Measurements from ENCODE around the gene PDAP1.
"Not testable (repeated sequence)": the region's sequence is repeated elsewhere in the genome, so short reads cannot be mapped to it uniquely, and the experiment has no call there.

Gene PDAP1, protein sequence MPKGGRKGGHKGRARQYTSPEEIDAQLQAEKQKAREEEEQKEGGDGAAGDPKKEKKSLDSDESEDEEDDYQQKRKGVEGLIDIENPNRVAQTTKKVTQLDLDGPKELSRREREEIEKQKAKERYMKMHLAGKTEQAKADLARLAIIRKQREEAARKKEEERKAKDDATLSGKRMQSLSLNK

DNA sequence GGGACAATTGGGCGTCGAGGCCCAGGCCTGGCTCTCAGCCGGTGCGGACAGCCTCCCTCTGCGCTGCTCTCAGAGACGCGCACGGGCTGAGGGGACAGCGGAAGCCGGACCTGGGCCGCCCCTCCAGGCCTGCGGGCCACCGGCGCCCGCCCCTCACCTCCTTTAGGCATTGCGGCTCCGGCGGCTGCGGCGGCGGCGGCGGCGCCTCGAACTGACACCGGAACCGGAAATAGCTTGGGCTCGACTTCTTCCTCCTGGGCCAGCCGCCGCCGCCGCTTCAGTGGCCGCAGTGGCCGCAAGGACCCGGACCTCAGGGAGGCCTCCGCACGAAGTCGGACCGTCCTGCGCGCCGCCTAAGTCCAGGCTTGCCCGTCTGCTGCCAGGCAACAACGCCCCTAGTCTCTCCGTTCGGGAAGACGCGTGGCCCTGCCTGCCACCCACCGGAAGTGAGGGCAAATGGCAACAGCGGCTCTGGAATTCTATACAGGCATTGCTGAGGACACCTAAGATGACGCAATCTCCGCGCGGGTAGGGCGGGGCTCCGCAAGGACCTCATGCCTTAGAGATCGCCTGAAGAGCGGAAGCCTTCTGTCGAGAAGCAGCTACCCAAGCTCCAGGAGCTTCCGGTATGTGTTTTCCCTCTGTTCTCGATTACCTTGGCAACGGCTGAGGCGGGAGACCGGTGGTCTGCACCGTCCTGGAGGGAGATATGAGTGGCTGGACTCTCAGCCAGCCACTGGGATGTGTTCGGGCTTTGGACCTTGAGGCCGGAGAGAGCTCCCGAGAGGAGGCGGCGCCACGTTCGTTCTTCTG is at the start of gene PDAP1, which contains the start of gene BUD31:
PDAP1 (minus strand) TSS at position 219 of the 813 bp plus-strand sequence; CDS start at position 170, 49 bp downstream.
BUD31 (plus strand) TSS at position 591 of the 813 bp plus-strand sequence. CDS start 2,124 bp downstream, outside the sequence.
- DNase-seq: peak; percentile 86

DNA sequence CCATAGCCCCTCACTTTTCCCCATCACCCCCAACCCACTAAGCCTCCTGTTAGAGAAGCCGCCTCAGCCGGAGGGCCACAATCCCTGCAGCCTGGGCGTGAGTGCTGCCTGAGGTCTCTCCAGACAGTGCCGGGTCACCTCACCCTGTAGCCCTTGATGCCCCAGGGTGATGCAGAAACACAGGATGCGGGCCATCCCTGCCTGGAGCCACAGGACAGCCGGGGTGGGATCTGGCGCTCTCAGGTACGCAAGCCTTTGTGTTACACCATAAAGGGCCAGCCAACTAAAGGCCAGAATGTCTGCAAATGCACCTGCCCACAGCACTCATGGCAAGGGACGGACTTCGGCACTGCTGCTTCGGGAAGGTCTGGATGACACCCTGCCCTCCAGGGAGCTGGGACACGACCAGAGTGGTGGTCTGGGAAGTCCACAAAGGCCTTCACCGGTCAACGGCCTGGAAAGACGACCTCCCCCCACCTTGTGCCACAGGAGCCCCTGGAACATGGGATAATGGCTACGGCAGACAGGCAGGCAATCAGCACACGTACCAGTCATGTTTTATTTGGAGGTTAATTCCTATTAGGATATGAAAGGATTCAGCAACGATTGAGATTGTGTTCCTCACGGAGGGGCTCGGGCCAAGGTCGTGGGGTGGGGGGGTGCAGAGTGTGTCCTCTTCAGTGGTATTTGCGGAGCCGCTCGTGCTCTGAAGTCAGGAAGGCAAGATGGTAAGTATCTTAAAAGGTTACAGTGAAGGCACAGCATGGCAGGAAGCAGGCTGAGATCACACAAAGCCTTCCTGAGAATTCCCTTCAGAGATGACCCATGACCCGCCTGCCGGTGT is 49.5 kb upstream of the PDAP1 start:
- no peak for DNase-seq

DNA sequence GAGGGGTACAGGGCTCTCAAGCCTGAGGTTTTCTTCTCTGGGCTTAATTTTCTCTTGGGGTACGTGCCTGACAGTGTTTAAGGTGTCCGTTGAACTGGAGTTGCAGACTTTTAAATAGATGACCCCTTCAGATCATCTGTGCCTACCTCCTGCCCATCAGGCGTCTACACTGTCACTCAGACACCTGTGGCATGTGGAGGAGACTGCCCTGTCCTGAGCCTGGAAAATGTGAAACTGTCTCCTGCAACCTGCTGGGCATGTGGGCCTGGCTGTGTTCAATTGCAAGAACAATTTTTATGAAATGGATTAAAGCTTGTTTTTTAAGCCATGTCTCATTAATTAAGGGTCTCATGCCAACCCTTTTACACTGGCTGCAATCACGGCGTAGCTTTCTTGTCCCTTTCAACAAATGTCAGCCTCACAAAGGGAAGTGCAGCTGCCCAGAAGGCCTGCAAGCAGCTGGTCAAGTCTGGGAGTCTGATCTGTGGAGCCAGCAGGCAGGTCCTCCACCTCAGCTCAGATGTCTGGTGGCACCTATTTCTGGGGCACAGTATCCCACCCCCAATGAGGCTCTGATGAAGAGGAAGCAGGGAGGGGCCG is 48.8 kb upstream of the PDAP1 start:
- DNase-seq: no peak

DNA sequence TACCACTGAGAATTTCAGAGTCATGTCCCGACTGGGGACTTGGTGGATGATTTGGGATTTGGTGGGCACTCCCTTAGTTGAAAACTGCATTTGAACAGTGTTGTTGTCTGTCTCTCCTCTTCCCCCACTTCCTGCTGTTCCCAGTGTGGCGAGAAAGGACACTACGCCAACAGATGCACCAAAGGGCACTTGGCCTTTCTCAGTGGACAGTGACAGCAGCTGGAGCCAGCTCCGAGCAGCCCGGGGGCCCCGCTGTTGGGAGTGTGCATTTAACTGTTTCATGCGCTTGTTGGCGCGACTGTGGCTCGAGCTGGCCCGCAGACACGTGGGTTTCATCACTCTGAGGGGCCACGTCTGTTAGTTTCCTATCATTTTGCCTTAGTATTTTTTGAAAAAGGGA is 47.9 kb upstream of the PDAP1 start:
- DNase-seq: no peak

DNA sequence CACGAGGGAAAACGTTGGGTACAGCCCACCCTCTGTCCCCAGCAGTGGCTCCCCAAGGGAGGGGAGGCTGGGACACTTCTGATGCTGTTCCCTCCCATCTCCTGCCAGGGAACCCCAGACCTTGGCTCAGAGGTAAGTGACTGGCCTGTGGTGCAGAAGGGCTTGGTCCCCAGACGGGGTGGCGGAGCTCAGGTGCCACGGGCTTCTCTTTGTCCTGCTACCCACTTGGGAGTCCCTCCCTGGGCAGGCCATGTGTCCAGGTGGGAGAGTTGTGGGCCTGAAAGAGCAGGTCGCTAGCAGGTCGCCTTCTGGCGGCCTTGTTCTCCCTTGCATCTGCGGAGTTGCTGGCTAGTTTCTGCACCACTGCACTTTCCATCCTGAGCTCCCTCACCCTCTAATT is 47.5 kb upstream of the PDAP1 start:
- DNase-seq: no peak

DNA sequence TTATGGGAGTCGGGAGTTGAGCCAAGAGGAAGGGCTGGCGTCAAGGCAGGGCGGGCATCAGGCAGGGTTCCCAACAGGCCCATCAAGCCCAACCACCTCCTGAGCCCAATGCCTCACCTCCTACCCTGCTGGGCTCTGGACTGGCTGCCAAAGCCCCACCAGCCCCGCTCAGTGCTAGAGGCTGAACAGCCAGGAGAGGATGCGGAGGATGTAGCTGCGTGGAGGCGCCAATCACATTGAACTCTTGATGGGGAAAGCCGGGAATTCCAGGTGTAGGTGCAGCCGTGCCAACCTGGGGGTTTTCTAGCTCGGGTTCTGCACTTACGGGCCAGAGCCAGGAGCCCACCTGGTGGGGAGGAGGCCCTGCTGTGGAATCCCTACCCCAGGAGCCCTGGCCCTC is 44.7 kb upstream of the PDAP1 start:
- no peak for DNase-seq

DNA sequence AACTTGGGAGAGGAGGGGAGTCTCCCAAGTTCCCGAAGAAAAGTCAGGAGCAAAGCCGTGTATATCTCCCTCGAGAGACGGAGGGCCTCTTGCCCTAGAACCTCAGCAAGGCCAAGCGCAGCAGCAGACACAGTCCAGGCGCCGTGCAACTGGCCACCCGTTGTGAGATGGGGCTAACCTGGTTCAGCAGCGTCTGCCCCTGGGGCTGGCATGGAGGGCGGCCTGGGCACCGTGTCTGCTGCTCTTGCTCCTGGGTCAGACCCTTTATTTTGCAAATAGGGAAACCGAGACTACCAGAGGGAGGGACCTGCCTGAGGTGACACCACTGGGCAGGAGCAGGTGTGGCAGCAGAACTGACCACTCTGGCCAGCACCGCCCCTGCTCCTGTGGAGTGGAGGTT is 44.1 kb upstream of the PDAP1 start:
- no peak for DNase-seq

DNA sequence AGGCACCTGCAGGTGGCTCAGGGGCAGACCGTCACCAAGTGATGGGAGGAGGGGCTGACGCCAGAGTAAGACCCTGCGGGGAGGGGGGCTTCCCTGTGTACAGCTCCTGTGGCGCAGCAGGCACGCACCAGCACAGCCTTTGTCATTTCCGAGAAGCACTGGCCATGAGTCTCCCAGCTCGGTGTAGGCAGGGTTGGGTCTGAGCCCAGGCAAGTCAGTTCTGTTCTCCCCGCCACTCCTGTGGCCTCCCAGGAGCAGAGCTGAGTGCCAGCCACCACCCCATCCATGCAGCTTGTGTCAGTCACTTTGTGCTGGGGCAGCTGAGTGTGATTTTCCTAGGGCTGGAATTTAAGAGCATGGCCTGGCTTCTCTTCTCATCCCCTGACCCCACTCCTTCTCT is 43.5 kb upstream of the PDAP1 start:
- DNase-seq: no peak

DNA sequence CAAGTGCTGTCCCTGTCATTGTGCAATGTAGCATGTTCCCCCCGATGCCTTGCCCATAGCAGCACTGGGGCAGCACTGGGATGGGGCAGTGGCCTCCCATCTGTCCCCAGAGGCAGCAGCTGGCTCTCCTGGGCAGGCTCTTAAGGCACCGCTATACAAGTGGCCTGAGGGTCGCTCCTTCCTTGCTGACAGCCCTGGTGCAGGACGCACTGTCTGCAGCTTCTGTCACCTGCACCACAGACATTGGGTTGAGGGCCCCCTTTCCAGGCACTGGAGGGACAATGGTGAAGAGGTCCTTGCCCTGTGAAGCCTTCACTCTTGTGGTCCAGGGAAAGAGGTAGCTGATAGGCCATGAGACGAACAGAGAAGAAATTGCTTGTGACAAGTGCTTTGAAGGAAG is 40.9 kb upstream of the PDAP1 start:
- no peak for DNase-seq

DNA sequence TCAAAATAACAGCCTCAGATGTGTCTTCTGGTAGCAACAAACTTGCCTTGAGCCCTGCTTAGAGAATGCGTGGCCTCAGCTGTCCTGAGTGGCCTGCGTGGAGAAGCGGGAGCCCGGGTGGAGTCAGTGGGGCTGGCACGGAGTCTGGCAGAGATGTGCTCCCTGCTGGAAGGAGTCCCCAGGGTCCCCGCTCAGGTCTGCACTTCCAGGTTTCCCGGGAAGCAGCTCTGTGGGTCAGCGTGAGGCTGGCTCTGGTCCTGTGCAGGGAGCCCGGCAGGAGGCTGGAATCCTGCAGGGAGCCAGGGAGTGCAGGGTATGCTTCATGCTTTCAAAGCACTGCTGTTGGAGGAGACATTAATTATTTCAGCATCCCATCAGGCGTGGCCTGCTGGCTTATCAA is 40.5 kb upstream of the PDAP1 start:
- no peak for DNase-seq

DNA sequence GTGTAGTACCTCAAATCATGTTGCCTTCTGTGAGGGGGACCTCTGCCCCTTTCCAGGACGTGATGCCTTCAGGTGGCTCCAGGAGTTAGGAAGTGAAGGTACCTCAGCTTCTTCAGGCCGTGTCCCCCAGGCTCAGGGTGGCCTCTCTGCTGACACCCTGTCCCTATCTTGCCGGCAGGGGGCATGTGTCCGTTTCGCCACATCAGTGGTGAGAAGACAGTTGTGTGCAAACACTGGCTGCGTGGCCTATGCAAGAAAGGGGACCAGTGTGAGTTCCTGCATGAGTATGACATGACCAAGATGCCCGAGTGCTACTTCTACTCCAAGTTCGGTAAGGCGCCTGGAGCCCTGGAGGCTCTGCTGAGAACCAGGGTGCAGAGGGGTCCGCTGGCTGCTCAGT is 39.5 kb upstream of the PDAP1 start:
- DNase-seq: no peak

DNA sequence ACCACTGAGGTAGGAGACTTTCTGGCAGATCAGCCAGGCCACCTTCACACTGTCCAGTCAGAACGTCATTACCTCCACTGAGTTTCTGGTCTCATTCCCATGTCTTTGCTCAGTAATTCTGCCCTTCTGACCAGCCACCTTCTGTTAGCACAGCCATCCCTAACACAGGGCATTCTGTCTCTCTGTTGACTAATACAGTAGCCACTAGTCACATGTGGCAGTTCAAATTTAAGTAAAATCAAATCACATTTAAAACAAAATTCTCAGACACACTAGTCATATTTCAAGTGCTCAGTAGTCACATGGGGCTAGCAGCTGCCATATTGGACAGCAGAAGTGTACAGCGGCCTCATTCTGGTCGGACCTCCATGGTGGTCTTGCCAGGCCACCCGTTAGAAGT is 37.7 kb upstream of the PDAP1 start:
- DNase-seq: no peak

DNA sequence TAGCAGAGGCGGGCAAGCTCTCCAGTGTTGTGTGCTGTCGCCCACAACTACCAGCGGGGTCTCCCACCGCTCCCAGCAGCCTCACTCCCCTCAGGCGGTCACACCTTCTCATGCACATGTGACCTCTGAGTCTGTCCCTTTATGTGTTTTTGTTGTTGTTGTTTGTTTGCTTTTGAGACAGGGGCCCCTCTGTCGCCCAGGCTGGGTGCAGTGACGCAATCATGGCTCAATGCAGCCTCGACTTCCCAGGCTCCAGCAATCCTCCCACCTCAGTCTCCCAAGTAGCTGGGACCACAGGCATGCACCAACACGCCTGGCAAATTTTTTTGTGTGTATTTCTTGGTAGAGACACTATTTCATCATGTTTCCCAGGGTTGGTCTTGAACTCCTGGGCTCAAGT is 31.8 kb upstream of the PDAP1 start:
- DNase-seq: no peak

DNA sequence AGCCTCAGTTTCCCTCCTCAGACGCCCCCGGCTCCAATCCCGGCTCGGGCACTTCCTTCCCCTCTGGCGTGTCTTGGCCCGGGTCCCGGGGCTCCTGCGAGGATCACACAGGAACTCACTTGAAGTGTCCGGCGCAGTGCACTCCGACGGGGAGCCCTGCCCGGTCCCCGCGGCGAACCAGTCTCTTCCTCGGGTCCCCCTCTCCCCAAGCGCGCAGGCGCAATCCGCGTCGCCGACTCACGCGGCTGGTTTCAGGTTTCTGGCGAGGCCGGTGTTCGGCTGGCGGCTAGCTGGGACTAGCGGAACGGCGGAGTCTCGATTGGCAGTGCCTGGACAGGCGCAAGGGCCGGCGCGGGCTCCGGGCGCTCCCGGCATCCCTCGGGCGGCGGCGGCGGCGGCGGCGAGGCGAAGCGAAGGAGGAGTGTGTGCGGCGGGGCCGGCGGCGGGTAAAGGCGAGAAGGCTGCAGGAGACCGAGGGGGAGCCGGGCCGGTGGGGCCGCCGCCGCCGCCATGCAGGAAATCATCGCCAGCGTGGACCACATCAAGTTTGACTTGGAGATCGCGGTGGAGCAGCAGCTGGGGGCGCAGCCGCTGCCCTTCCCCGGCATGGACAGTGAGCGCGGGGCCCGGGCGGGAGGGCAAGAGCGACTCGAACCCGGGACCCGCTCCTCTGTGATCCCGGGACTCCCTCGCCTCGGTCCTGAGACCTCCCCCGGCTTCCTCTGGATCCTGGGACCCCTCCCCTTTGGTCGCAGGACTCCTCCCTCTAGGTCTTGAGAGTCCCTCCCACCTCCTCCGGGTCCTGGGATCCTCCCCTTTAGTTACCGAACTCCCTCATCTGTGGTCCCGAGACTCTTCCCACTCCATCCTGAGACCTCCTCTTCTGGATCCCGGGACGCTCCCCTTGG is 30.4 kb upstream of the PDAP1 start, which contains the start of the genes CPSF4 and PTCD1:
CPSF4 (plus strand) TSS at position 371 of the 908 bp plus-strand sequence; CDS start at position 511, 140 bp downstream.
PTCD1 (minus strand) TSS at position 226 of the 908 bp plus-strand sequence. CDS start 3,556 bp downstream, outside the sequence.
- peak; percentile 78 for DNase-seq

DNA sequence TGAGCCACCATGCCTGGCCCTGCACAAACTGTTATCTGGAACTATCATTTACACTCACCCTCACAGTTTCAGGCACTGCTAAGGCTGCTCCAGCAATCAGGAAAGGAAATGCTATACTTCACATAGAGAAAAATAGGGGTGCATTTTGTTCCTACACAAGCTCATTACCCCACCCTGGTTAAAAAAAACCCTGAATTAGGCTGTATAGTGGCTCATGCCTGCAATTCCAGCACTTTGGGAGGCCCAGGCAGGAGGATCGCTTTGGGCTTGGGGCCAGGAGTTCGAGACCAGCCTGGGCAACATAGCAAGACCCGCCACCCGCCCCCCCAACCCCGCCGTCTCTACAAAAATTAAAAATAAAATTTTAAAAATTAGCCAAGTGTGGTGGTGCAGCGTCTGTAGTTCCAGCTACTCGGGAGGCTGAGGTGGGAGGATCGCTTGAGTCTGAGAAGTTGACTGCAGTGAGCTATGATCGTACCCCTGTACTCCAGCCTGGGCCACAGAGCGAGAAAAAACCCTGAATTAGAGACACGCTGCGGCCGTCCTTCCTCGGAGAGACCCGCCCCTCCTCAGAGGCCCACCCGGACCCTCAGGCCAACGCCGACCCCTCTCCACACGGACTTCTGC is 29.7 kb upstream of the PDAP1 start:
- DNase-seq: no peak

DNA sequence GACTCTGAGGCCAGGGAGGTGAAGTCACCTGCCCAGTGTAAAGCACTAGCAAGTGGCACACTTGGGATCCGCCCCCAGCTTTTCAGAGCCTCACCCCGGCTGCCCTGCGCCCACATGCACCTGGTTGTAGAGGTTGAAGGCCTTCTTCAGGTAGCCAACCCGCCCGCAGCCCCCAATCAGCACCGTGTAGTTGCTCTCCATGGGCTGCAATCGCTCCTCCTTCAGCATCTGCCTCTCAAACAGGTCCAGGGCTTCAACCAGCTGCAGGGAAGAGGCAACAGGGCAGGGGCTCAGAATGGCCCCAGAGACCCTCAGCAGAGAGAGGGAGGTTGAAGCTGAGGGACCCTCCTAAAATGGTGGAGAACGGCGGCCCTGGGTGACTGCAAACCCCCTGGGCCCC is 24.8 kb upstream of the PDAP1 start:
- no peak for DNase-seq

DNA sequence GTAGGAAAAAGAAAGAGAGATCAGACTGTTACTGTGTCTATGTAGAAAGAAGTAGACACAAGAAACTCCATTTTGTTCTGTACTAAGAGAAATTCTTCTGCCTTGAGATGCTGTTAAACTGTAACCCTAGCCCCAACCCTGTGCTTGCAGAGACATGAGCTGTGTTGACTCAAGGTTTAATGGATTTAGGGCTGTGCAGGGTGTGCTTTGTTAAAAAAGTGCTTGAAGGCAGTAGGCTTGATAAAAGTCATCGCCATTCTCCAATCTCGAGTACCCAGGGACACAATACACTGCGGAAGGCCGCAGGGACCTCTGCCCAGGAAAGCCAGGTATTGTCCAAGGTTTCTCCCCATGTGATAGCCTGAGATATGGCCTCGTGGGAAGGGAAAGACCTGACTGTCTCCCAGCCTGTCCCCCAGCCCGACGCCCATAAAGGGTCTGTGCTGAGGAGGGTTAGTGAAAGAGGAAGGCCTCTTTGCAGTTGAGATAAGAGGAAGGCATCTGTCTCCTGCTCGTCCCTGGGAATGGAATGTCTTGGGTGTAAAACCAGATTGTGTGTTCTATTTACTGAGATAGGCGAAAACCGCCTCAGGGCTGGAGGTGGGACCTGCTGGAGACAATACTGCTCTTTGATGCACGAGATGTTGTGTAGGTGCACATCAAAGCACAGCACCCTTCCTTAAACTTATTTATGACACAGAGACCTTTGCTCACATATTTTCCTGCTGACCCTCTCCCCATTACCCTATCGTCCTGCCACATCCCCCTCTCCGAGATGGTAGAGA is 23.6 kb upstream of the PDAP1 start:
- not testable (repeated sequence) for DNase-seq

DNA sequence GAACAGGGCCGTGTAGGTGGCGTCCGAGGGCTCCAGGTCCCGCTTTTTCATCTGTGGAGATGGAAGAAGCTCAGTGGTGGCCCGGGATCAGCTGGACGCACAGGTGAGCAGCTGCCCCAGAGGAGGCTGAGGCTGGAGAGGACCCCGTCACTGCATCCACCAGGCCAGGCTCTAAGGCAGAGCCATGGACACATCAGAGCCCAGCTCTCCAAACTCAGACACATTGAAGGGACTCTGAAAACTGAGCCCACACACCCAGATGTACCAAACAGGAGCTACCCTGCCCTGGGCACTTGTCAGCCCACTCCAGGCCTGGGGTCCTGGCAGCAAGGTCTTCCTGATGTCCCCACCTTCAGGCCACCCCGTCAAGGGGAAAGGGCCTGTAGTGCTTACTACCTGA is 21.4 kb upstream of the PDAP1 start:
- no peak for DNase-seq

DNA sequence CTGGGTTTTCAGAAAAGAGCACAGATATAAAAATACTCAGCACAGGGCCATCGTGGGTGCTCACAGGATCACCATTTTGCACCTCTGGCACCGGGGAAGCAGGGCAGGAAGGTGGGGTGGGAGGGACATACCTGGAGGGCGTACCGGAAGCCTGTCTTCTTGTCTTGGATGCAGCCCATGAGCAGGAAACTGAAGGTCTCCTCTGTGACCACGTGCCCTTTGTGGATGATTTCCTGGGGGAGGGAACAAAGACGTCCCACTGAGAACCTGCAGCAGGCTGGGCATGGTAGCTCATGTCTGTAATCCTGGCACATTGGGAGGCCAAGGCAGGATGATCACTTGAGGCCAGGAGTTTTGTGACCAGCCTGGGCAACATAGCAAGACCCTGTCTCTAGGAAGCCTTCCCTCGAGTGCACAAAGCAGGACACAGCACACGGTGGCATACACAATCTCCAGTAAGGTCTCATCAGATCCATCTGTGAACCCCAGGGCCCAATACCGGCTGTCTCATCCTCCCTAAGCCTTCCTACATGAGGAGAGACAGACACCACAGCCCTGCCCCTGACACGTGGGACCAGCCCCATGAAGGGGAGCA is 20.7 kb upstream of the PDAP1 start:
- DNase-seq: no peak

Measured in NCI-H446 treated with DMSO at 0.1 percent for 48 hours (cell line).